HAP-1 (cell line): ENCODE measurements around the gene ANK2.

Experiments used
- DNase-seq, 2 experiments: peaks; one replicate each; pipeline ENCODE4 v3.0.0-alpha.2; 2016 to 2020; ENCODE audit warnings: low spot score in 2 of 2
- H3K27me3 ChIP-seq: fragments of 250-450 bp; sonication (Bioruptor Pico); 2 replicates; pipeline ENCODE4 v1.5.1; 2020; ENCODE audit warnings: low read depth, mild to moderate bottlenecking, moderate library complexity
- H3K36me3 ChIP-seq: fragments of 250-450 bp; sonication (Bioruptor Pico); replicated peaks from 2 replicates; pipeline ENCODE4 v1.5.1; 2020; ENCODE audit warnings: mild to moderate bottlenecking
- H3K4me1 ChIP-seq: fragments of 250-450 bp; sonication (Bioruptor Pico); 2 replicates; pipeline ENCODE4 v1.5.1; 2020; ENCODE audit warnings: mild to moderate bottlenecking
- H3K4me3 ChIP-seq: fragments of 250-450 bp; sonication (Bioruptor Pico); 2 replicates; pipeline ENCODE4 v1.5.1; 2020; ENCODE audit warnings: mild to moderate bottlenecking, moderate library complexity
- H3K9me3 ChIP-seq: fragments of 250-450 bp; sonication (Bioruptor Pico); 2 replicates; pipeline ENCODE4 v1.5.1; 2020; ENCODE audit warnings: mild to moderate bottlenecking, moderate library complexity
- in situ Hi-C: fragments of 300-500 bp; cut with MboI; formaldehyde crosslinking; loops from 3 replicates; pipeline ENCODE4 v1.14.3; 2020; ENCODE audit warnings: low sequenced_read_pairs, inconsistent platforms, mixed read lengths

Gene ANK2

GRCh38 chr4:113394730-113395530, 345.5 kb downstream of the ANK2 start:
- no peaks in the 10 kb centered on the region for H3K36me3 ChIP-seq
- no peaks in the 10 kb centered on the region for H3K27me3 ChIP-seq
- no peak overlapping the region for H3K4me3 ChIP-seq
- no peaks in the 10 kb centered on the region for H3K9me3 ChIP-seq
- H3K4me1 ChIP-seq, result peaks cover 3% of the 10 kb centered on the region; the same call in 1 of the 2 replicates
- DNase-seq, result peak; percentile 68 to 71
- in situ Hi-C loops, result loop anchor here (25.0 kb wide), 1 partner anchor 992 kb away; no protein-coding TSS in a partner anchor

- in situ Hi-C loops, result loop anchor here (25.0 kb wide), 1 partner anchor 990 kb away; no protein-coding TSS in a partner anchor
- no peak overlapping the region for H3K4me3 ChIP-seq
- DNase-seq, result no peak
These were observed 347.8 kb downstream of the ANK2 start for GRCh38 chr4:113397114-113397701.

GRCh38 chr4:113398441-113399143, 349.1 kb downstream of the ANK2 start:
- H3K4me1 ChIP-seq, result no peaks in the 10 kb centered on the region
- no peaks in the 10 kb centered on the region for H3K27me3 ChIP-seq
- H3K9me3 ChIP-seq, result no peaks in the 10 kb centered on the region
- no peaks in the 10 kb centered on the region for H3K36me3 ChIP-seq
- no peak overlapping the region for H3K4me3 ChIP-seq
- in situ Hi-C loops, result loop anchor here (25.0 kb wide), 1 partner anchor 989 kb away; no protein-coding TSS in a partner anchor
- no peak for DNase-seq

More at GRCh38 chr4:113397114-113397701, 347.8 kb downstream of the ANK2 start:
- Histone ChIP-seq H3K4me1 (peaks cover 3% of the 10 kb centered on the region; the same call in 1 of the 2 replicates), H3K27me3 (no peaks in the 10 kb centered on the region), H3K36me3 (no peaks in the 10 kb centered on the region), H3K9me3 (no peaks in the 10 kb centered on the region)

- H3K27me3 ChIP-seq, result no peaks in the 10 kb centered on the region
- no peak overlapping the region for H3K4me3 ChIP-seq
- in situ Hi-C loops, result no loop called here
These were observed 354.7 kb downstream of the ANK2 start for GRCh38 chr4:113404167-113404571.

GRCh38 chr4:113404841-113405240, 355.4 kb downstream of the ANK2 start:
- Histone ChIP-seq H3K27me3 (no peaks in the 10 kb centered on the region), H3K36me3 (no peaks in the 10 kb centered on the region), H3K4me1 (no peaks in the 10 kb centered on the region), H3K9me3 (no peaks in the 10 kb centered on the region), H3K4me3 (no peak overlapping the region)
- no peak for DNase-seq
- in situ Hi-C loops, result no loop called here

More at GRCh38 chr4:113404167-113404571, 354.7 kb downstream of the ANK2 start:
- Histone ChIP-seq H3K4me1 (no peaks in the 10 kb centered on the region), H3K9me3 (no peaks in the 10 kb centered on the region), H3K36me3 (no peaks in the 10 kb centered on the region)
- no peak for DNase-seq

GRCh38 chr4:113405874-113406722, 356.6 kb downstream of the ANK2 start:
- Histone ChIP-seq H3K4me3 (no peak overlapping the region), H3K9me3 (no peaks in the 10 kb centered on the region), H3K36me3 (no peaks in the 10 kb centered on the region), H3K4me1 (no peaks in the 10 kb centered on the region), H3K27me3 (no peaks in the 10 kb centered on the region)
- DNase-seq, result no peak
- in situ Hi-C loops, result no loop called here

- Histone ChIP-seq H3K4me1 (no peaks in the 10 kb centered on the region), H3K9me3 (no peaks in the 10 kb centered on the region), H3K36me3 (no peaks in the 10 kb centered on the region), H3K27me3 (no peaks in the 10 kb centered on the region), H3K4me3 (no peak overlapping the region)
- in situ Hi-C loops, result no loop called here
- no peak for DNase-seq
These were observed 357.2 kb downstream of the ANK2 start for GRCh38 chr4:113406723-113407016.

- in situ Hi-C loops, result no loop called here
- no peaks in the 10 kb centered on the region for H3K9me3 ChIP-seq
- no peak for DNase-seq
- H3K4me3 ChIP-seq, result no peak overlapping the region
- H3K4me1 ChIP-seq, result no peaks in the 10 kb centered on the region
- no peaks in the 10 kb centered on the region for H3K36me3 ChIP-seq
- H3K27me3 ChIP-seq, result no peaks in the 10 kb centered on the region
These were observed 358.0 kb downstream of the ANK2 start for GRCh38 chr4:113407409-113407808.

GRCh38 chr4:113409181-113409580, 359.7 kb downstream of the ANK2 start:
- no peak for DNase-seq
- in situ Hi-C loops, result no loop called here
- H3K9me3 ChIP-seq, result no peaks in the 10 kb centered on the region
- H3K36me3 ChIP-seq, result no peaks in the 10 kb centered on the region
- no peak overlapping the region for H3K4me3 ChIP-seq
- no peaks in the 10 kb centered on the region for H3K4me1 ChIP-seq
- H3K27me3 ChIP-seq, result no peaks in the 10 kb centered on the region

GRCh38 chr4:113410686-113411085, 361.2 kb downstream of the ANK2 start:
- Histone ChIP-seq H3K36me3 (no peaks in the 10 kb centered on the region), H3K4me1 (no peaks in the 10 kb centered on the region), H3K9me3 (no peaks in the 10 kb centered on the region), H3K27me3 (no peaks in the 10 kb centered on the region), H3K4me3 (no peak overlapping the region)
- no peak for DNase-seq
- in situ Hi-C loops, result no loop called here

GRCh38 chr4:113411496-113411938, 362.1 kb downstream of the ANK2 start:
- Histone ChIP-seq H3K27me3 (no peaks in the 10 kb centered on the region), H3K4me1 (no peaks in the 10 kb centered on the region), H3K4me3 (no peak overlapping the region), H3K9me3 (no peaks in the 10 kb centered on the region), H3K36me3 (no peaks in the 10 kb centered on the region)
- no peak for DNase-seq
- in situ Hi-C loops, result no loop called here

GRCh38 chr4:113419631-113420030, 370.2 kb downstream of the ANK2 start:
- no peaks in the 10 kb centered on the region for H3K4me1 ChIP-seq
- no peak for DNase-seq
- no peaks in the 10 kb centered on the region for H3K27me3 ChIP-seq
- in situ Hi-C loops, result no loop called here
- no peaks in the 10 kb centered on the region for H3K36me3 ChIP-seq
- H3K4me3 ChIP-seq, result no peak overlapping the region
- peaks cover 6% of the 10 kb centered on the region for H3K9me3 ChIP-seq

GRCh38 chr4:113420938-113421337, 371.5 kb downstream of the ANK2 start:
- no peaks in the 10 kb centered on the region for H3K4me1 ChIP-seq
- H3K4me3 ChIP-seq, result no peak overlapping the region
- H3K9me3 ChIP-seq, result peaks cover 6% of the 10 kb centered on the region
- no peaks in the 10 kb centered on the region for H3K36me3 ChIP-seq
- in situ Hi-C loops, result no loop called here
- DNase-seq, result no peak
- no peaks in the 10 kb centered on the region for H3K27me3 ChIP-seq
